Measurements from ENCODE around the gene PDE8B.

Gene PDE8B

DNA sequence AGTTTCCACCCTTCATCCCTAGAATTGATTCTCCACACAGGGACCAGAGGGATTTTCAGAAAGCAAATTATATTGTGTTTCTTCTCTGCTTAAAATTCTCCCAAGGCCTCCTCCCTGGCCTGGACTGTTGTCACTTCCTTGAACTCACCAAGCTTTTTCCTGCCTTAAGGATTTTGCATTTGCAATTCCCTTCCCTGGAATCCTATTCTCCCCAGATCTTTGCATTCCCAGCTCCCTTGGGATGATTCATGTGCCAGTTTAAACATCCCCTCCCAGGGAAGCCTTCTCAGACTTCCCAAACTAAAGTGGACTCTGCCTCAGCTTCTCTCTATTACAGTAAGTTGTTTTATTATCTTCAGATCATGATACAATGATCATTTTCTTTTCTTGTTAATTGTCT, 35.2 kb upstream of the PDE8B start:
- Histone ChIP-seq H3K4me3 (ENCODE audit: low read length) (no peak overlapping the region), H3K27me3 (ENCODE audit: insufficient read depth, low read length, poor library complexity) (peaks cover under 1% of the 10 kb centered on the region), H3K23ac (ENCODE audit: low read length) (no peak overlapping the region), H4K8ac (ENCODE audit: low read depth, low read length) (no peak overlapping the region), H3K9ac (ENCODE audit: low read length) (no peak overlapping the region), H3K79me2 (ENCODE audit: control insufficient read depth, insufficient read depth, low read length) (no peaks in the 10 kb centered on the region), H3K79me1 (ENCODE audit: low read length) (no peaks in the 10 kb centered on the region), H3K56ac (ENCODE audit: low read length) (no peak overlapping the region), H3K27ac (ENCODE audit: low read depth, low read length) (no peak overlapping the region), H3K4me2 (ENCODE audit: low read length) (no peak overlapping the region), H2BK15ac (replicated peaks; ENCODE audit: low read depth) (no peak overlapping the region), H2BK120ac (ENCODE audit: low read depth, low read length) (no peak overlapping the region), H4K5ac (ENCODE audit: low read length) (no peak overlapping the region), H3K4ac (ENCODE audit: low read depth, low read length) (no peak overlapping the region), H2BK5ac (ENCODE audit: low read length) (no peak overlapping the region), H2AK5ac (ENCODE audit: low read length) (no peak overlapping the region), H3K4me1 (ENCODE audit: control insufficient read depth, low read depth, low read length) (no peaks in the 10 kb centered on the region), H3K36me3 (ENCODE audit: control insufficient read depth, insufficient read depth, low read length) (no peaks in the 10 kb centered on the region), H3K18ac (ENCODE audit: low read length) (no peak overlapping the region)
- peak; percentile 58 for DNase-seq

DNA sequence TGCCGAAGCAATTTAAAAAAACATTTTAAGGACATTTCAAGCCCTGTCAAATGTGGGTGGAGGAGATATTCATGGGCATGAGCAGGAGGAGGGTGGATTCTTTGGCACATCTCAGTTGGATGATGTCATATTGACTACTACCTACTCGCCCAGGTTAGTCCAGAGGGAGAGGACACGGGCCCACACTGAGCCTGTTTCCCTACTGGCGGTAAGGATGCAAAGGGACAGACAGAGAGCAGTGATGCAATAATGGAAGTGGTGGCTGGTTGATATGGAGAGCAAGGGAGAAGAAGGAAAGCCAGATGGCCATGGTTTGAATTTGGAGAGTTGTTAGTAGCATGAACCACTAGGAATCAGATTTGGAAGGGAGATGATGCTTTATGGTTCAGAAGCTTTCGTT, 34.1 kb upstream of the PDE8B start:
- peaks cover 10% of the 10 kb centered on the region for H3K27me3 ChIP-seq (ENCODE audit: insufficient read depth, low read length, poor library complexity)
- no peak overlapping the region for H2BK5ac ChIP-seq (ENCODE audit: low read length)
- no peak overlapping the region for H3K4ac ChIP-seq (ENCODE audit: low read depth, low read length)
- no peak overlapping the region for H3K56ac ChIP-seq (ENCODE audit: low read length)
- H4K8ac ChIP-seq (ENCODE audit: low read depth, low read length): no peak overlapping the region
- no peaks in the 10 kb centered on the region for H3K79me2 ChIP-seq (ENCODE audit: control insufficient read depth, insufficient read depth, low read length)
- H2BK15ac ChIP-seq (replicated peaks; ENCODE audit: low read depth): no peak overlapping the region
- H2AK5ac ChIP-seq (ENCODE audit: low read length): no peak overlapping the region
- no peak overlapping the region for H3K23ac ChIP-seq (ENCODE audit: low read length)
- DNase-seq: no peak
- no peak overlapping the region for H4K5ac ChIP-seq (ENCODE audit: low read length)
- no peak overlapping the region for H3K9ac ChIP-seq (ENCODE audit: low read length)
- no peak overlapping the region for H3K4me3 ChIP-seq (ENCODE audit: low read length)
- no peak overlapping the region for H2BK120ac ChIP-seq (ENCODE audit: low read depth, low read length)
- H3K4me1 ChIP-seq (ENCODE audit: control insufficient read depth, low read depth, low read length): no peaks in the 10 kb centered on the region
- H3K18ac ChIP-seq (ENCODE audit: low read length): no peak overlapping the region
- WGBS (ENCODE audit: extremely low coverage, insufficient coverage, low lambda C conversion rate): no CpG with 5 or more reads among the region's 5 CpGs
- H3K27ac ChIP-seq (ENCODE audit: low read depth, low read length): no peak overlapping the region
- H3K4me2 ChIP-seq (ENCODE audit: low read length): no peak overlapping the region
- H3K36me3 ChIP-seq (ENCODE audit: control insufficient read depth, insufficient read depth, low read length): no peaks in the 10 kb centered on the region
- no peaks in the 10 kb centered on the region for H3K79me1 ChIP-seq (ENCODE audit: low read length)

DNA sequence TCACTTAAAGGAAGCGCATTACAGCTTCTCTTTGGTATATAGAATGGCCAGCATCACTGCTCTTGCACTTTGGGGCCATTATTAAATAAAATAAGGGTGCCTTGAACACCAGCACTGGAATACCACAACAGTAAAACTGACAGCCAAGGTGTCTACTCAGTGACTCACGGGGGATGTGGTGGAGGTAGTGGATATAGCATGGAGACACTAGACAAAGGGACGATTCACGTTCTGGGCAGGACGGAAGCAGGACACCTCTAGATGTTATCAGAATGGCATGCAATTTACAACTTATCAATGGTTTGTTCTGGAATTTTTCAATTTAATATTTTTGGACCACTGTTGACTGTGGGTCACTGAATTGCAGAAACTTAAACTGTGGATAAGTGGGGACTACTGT, 32.9 kb upstream of the PDE8B start:
- no peak for DNase-seq
- Histone ChIP-seq H3K56ac (ENCODE audit: low read length) (no peak overlapping the region), H3K79me1 (ENCODE audit: low read length) (no peaks in the 10 kb centered on the region), H3K4me1 (ENCODE audit: control insufficient read depth, low read depth, low read length) (no peaks in the 10 kb centered on the region), H3K27me3 (ENCODE audit: insufficient read depth, low read length, poor library complexity) (peaks cover 16% of the 10 kb centered on the region), H3K36me3 (ENCODE audit: control insufficient read depth, insufficient read depth, low read length) (no peaks in the 10 kb centered on the region), H4K8ac (ENCODE audit: low read depth, low read length) (no peak overlapping the region), H4K5ac (ENCODE audit: low read length) (no peak overlapping the region), H2BK5ac (ENCODE audit: low read length) (no peak overlapping the region), H3K23ac (ENCODE audit: low read length) (no peak overlapping the region), H3K27ac (ENCODE audit: low read depth, low read length) (no peak overlapping the region), H2AK5ac (ENCODE audit: low read length) (no peak overlapping the region), H3K4ac (ENCODE audit: low read depth, low read length) (no peak overlapping the region), H3K79me2 (ENCODE audit: control insufficient read depth, insufficient read depth, low read length) (no peaks in the 10 kb centered on the region), H2BK120ac (ENCODE audit: low read depth, low read length) (no peak overlapping the region), H3K4me3 (ENCODE audit: low read length) (no peak overlapping the region), H2BK15ac (replicated peaks; ENCODE audit: low read depth) (no peak overlapping the region), H3K4me2 (ENCODE audit: low read length) (no peak overlapping the region), H3K9ac (ENCODE audit: low read length) (no peak overlapping the region), H3K18ac (ENCODE audit: low read length) (no peak overlapping the region)
- WGBS (ENCODE audit: extremely low coverage, insufficient coverage, low lambda C conversion rate): no CpG with 5 or more reads among the region's 5 CpGs

DNA sequence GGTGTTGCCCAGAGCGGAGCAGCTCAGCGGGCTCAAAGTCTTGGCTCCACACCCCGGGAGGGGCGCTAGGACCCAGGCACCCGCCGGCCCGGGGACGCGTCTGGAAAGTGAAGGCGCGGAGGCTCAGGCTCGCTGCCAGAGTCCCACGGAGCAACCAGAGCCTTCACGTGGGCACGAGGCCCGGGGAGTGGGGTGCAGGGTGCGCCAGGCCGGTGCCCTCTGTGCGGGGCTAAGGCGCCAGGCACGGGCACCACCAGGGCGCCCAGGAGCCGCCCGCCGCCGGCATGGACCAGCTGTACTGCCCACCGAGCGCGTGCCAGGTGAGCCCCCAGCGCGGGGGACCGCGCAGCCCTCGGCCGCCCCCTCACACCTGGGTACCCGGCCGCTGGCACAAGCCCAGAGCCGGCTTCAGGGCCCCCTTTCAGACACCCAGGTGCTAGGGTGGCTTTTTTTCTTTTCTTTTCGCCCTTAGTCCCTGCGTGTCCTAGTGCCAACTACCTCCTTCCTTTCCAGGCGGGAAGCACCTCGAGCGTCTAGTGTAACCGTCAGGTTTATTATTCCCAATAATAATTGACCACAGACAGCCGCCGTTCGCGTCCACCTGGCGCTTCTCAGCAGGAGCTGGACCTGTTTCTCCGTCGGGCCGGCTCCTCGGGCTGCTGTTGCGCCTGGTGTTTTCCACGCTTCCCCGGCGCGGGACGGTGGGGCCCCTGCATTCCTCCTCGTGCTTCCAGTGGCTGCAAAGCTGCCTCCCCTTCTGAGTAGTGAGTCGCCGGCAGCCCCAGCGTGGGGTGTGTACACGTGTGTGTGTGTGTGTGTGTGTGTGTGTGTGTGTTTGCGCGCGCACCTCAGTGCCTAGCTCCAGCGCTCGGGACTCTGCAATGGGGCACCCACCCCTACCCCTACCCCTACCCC, 30.1 kb upstream of the PDE8B start:
- H3K18ac ChIP-seq (ENCODE audit: low read length): peak overlapping the region; percentile 6
- H3K9ac ChIP-seq (ENCODE audit: low read length): peak overlapping the region; percentile 29
- no peak overlapping the region for H2AK5ac ChIP-seq (ENCODE audit: low read length)
- H4K8ac ChIP-seq (ENCODE audit: low read depth, low read length): no peak overlapping the region
- WGBS (ENCODE audit: extremely low coverage, insufficient coverage, low lambda C conversion rate): no CpG with 5 or more reads among the region's 69 CpGs
- H3K56ac ChIP-seq (ENCODE audit: low read length): peak overlapping the region; percentile 54
- H3K27me3 ChIP-seq (ENCODE audit: insufficient read depth, low read length, poor library complexity): peaks cover 16% of the 10 kb centered on the region
- peak overlapping the region; percentile 79 for H3K4me2 ChIP-seq (ENCODE audit: low read length)
- peak overlapping the region; percentile 28 for H3K4me3 ChIP-seq (ENCODE audit: low read length)
- no peak overlapping the region for H3K23ac ChIP-seq (ENCODE audit: low read length)
- H3K79me2 ChIP-seq (ENCODE audit: control insufficient read depth, insufficient read depth, low read length): no peaks in the 10 kb centered on the region
- H3K4me1 ChIP-seq (ENCODE audit: control insufficient read depth, low read depth, low read length): no peaks in the 10 kb centered on the region
- no peak overlapping the region for H2BK120ac ChIP-seq (ENCODE audit: low read depth, low read length)
- no peak overlapping the region for H2BK5ac ChIP-seq (ENCODE audit: low read length)
- H3K36me3 ChIP-seq (ENCODE audit: control insufficient read depth, insufficient read depth, low read length): no peaks in the 10 kb centered on the region
- H4K5ac ChIP-seq (ENCODE audit: low read length): no peak overlapping the region
- no peak for DNase-seq
- no peak overlapping the region for H2BK15ac ChIP-seq (replicated peaks; ENCODE audit: low read depth)
- no peak overlapping the region for H3K27ac ChIP-seq (ENCODE audit: low read depth, low read length)
- H3K4ac ChIP-seq (ENCODE audit: low read depth, low read length): no peak overlapping the region
- no peaks in the 10 kb centered on the region for H3K79me1 ChIP-seq (ENCODE audit: low read length)

DNA sequence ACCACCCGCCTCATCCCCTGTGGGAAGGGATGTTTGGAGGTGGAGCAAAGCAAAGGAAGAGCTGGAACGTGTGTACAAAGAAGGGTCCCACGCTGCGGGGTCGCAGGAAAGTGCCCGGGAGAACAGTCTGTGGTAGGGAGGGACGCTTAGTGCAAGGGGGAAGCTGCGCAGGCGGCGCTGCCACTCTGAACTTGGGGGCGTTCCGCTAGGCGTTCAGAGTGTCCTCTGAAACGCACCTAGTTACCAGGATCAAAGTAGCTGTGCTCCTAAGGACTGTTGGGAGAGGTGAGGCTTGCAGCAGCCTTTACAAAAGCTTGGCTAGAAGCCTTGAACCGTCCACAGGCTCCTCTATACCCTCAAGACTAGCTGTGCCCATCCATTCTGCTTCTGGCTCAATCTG, 29.3 kb upstream of the PDE8B start:
- H2BK5ac ChIP-seq (ENCODE audit: low read length): no peak overlapping the region
- no peak overlapping the region for H2BK15ac ChIP-seq (replicated peaks; ENCODE audit: low read depth)
- H3K4me2 ChIP-seq (ENCODE audit: low read length): peak overlapping the region; percentile 61
- no peaks in the 10 kb centered on the region for H3K4me1 ChIP-seq (ENCODE audit: control insufficient read depth, low read depth, low read length)
- no peak overlapping the region for H3K23ac ChIP-seq (ENCODE audit: low read length)
- H3K18ac ChIP-seq (ENCODE audit: low read length): no peak overlapping the region
- no peaks in the 10 kb centered on the region for H3K36me3 ChIP-seq (ENCODE audit: control insufficient read depth, insufficient read depth, low read length)
- no peak overlapping the region for H3K4me3 ChIP-seq (ENCODE audit: low read length)
- no peak overlapping the region for H3K4ac ChIP-seq (ENCODE audit: low read depth, low read length)
- H4K5ac ChIP-seq (ENCODE audit: low read length): no peak overlapping the region
- no peaks in the 10 kb centered on the region for H3K79me2 ChIP-seq (ENCODE audit: control insufficient read depth, insufficient read depth, low read length)
- H3K56ac ChIP-seq (ENCODE audit: low read length): peak overlapping the region; percentile 15
- no peak overlapping the region for H2AK5ac ChIP-seq (ENCODE audit: low read length)
- no peak overlapping the region for H3K27ac ChIP-seq (ENCODE audit: low read depth, low read length)
- no peak overlapping the region for H3K9ac ChIP-seq (ENCODE audit: low read length)
- no peak overlapping the region for H4K8ac ChIP-seq (ENCODE audit: low read depth, low read length)
- no peak overlapping the region for H2BK120ac ChIP-seq (ENCODE audit: low read depth, low read length)
- DNase-seq: no peak
- H3K27me3 ChIP-seq (ENCODE audit: insufficient read depth, low read length, poor library complexity): peaks cover 16% of the 10 kb centered on the region
- H3K79me1 ChIP-seq (ENCODE audit: low read length): no peaks in the 10 kb centered on the region
- WGBS (ENCODE audit: extremely low coverage, insufficient coverage, low lambda C conversion rate): no CpG with 5 or more reads among the region's 15 CpGs
